Keratinocyte (primary cell): ENCODE data around the gene CD7. TPM values are rescaled to one million over a fixed set of nuclear protein-coding genes. Genes with fewer than 3 reads are reported as not detected.

ENCODE experiments used
- DNase-seq: peaks from one replicate; pipeline ENCODE4 v3.0.0-alpha.2; 2011; ENCODE audit warnings: low read depth, missing footprints, low spot score
- FAIRE-seq: peaks from 2 replicates; lab custom pipeline; 2011; peaks lifted over from hg19 to GRCh38; lab: Jason Lieb, UNC
- H2AFZ ChIP-seq: 2 replicates; pipeline ENCODE4 v1.6.0; 2012; ENCODE audit warnings: low read length, control low read depth, inconsistent platforms; ENCODE audit not compliant: control insufficient read depth
- H3K27ac ChIP-seq: 2 replicates; pipeline ENCODE4 v1.5.1; 2011; ENCODE audit warnings: low read length; ENCODE audit not compliant: control insufficient read depth, insufficient read depth
- H3K27me3 ChIP-seq: 3 replicates; pipeline ENCODE4 v1.6.0; 2011; ENCODE audit warnings: low read length; ENCODE audit not compliant: control insufficient read depth, insufficient read depth; ENCODE audit errors: extremely low read depth
- H3K36me3 ChIP-seq, 2 experiments: 2 replicates in 1 of 2; 3 replicates in 1 of 2; pipeline ENCODE4 v1.5.1; 2011; ENCODE audit warnings: low read length in 2 of 2, mild to moderate bottlenecking in 1 of 2; ENCODE audit not compliant: control insufficient read depth in 2 of 2, insufficient read depth in 2 of 2; ENCODE audit errors: extremely low read depth in 1 of 2
- H3K4me1 ChIP-seq: 3 replicates; pipeline ENCODE4 v1.5.1; 2011; ENCODE audit warnings: low read length; ENCODE audit not compliant: control insufficient read depth, insufficient read depth; ENCODE audit errors: extremely low read depth
- H3K4me2 ChIP-seq: 3 replicates; pipeline ENCODE4 v1.6.0; 2011; ENCODE audit warnings: low read depth, low read length; ENCODE audit not compliant: control insufficient read depth, insufficient read depth; ENCODE audit errors: extremely low read depth
- H3K4me3 ChIP-seq, 3 experiments: fragments of 200-600 bp in 1 of 3; sonication (generic) in 1 of 3; 2 replicates in 2 of 3; 3 replicates in 1 of 3; pipeline ENCODE4 v1.5.1; 2011 to 2016; ENCODE audit warnings: low read length in 3 of 3, mild to moderate bottlenecking in 3 of 3, control low read depth in 2 of 3, inconsistent platforms in 1 of 3, low read depth in 1 of 3, mixed read lengths in 1 of 3, mixed run types in 1 of 3, moderate library complexity in 1 of 3; ENCODE audit not compliant: control insufficient read depth in 2 of 3, insufficient read depth in 2 of 3; ENCODE audit errors: extremely low read depth in 1 of 3
- H3K79me2 ChIP-seq: 2 replicates; pipeline ENCODE4 v1.6.0; 2012; ENCODE audit warnings: low read length; ENCODE audit not compliant: control insufficient read depth, insufficient read depth
- H3K9ac ChIP-seq: 3 replicates; pipeline ENCODE4 v1.6.0; 2011; ENCODE audit warnings: low read length; ENCODE audit not compliant: control insufficient read depth, insufficient read depth; ENCODE audit errors: extremely low read depth
- H3K9me1 ChIP-seq: 3 replicates; pipeline ENCODE4 v1.6.0; 2011; ENCODE audit warnings: low read length; ENCODE audit not compliant: control insufficient read depth, insufficient read depth; ENCODE audit errors: extremely low read depth
- H3K9me3 ChIP-seq: 2 replicates; pipeline ENCODE4 v1.5.1; 2012; ENCODE audit warnings: low read depth, low read length; ENCODE audit not compliant: control insufficient read depth
- H4K20me1 ChIP-seq: 3 replicates; pipeline ENCODE4 v1.6.0; 2011; ENCODE audit warnings: low read length; ENCODE audit not compliant: control insufficient read depth, insufficient read depth; ENCODE audit errors: extremely low read depth
- CTCF ChIP-seq, 3 experiments: IDR thresholded peaks in 1 of 3; conservative IDR thresholded peaks in 1 of 3; optimal IDR thresholded peaks in 1 of 3; 2 replicates in 2 of 3; 3 replicates in 1 of 3; pipeline versions ENCODE3 to v1.5.1; 2011; ENCODE audit warnings: low read length in 3 of 3, mild to moderate bottlenecking in 3 of 3, moderate library complexity in 2 of 3, control low read depth in 1 of 3, inconsistent platforms in 1 of 3; ENCODE audit not compliant: insufficient read depth in 2 of 3; ENCODE audit errors: extremely low read depth in 1 of 3
- EZH2 ChIP-seq: IDR thresholded peaks from one replicate; pipeline ENCODE4 v1.6.1; 2012; ENCODE audit warnings: inconsistent platforms, mild to moderate bottlenecking, low read length, moderate library complexity
- dilution Hi-C: fragments of 300-500 bp; cut with MboI; formaldehyde crosslinking; loops from one replicate; pipeline ENCODE4 v1.7.0; 2020; ENCODE audit warnings: low sequenced_read_pairs; ENCODE audit not compliant: extremely low pct_ligation_motif_present
- polyA plus RNA-seq, 5 experiments: library from polyadenylated mRNA; depleted of rRNA in 3 of 5; stranded (reverse) in 3 of 5; stranded (forward) in 1 of 5; unstranded in 1 of 5; fragments of >200 nt; gene quantifications; 1 replicate in 1 of 5; 2 replicates in 3 of 5; 3 replicates in 1 of 5; pipeline versions ENCODE4 v1.2.1 to v1.2.3, GENCODE V29; 2011 to 2012; ENCODE audit warnings: missing spikeins in 2 of 5, low read depth in 1 of 5, low replicate concordance in 1 of 5

The CD7 gene
- polyA plus RNA-seq, 1 donor (not counting 4 experiments of a cell fraction or from before 2014, with no cell fraction given), result not detected

- no peaks in the 10 kb centered on the region for H3K36me3 ChIP-seq
- H2AFZ ChIP-seq, result no peak overlapping the region
- H3K27ac ChIP-seq, result no peak overlapping the region
- H4K20me1 ChIP-seq, result peaks cover 3% of the 10 kb centered on the region
- dilution Hi-C loops, result no loop called here
- H3K4me2 ChIP-seq, result no peak overlapping the region
- TF ChIP-seq CTCF (optimal IDR thresholded peaks at IDR 0.05 in 1 of 3, IDR thresholded peaks at IDR 0.05 in 1 of 3, conservative IDR thresholded peaks at IDR 0.05 in 1 of 3; ENCODE audit: extremely low read depth in 1 of 3, insufficient read depth in 2 of 3, low read length in 3 of 3), result no peak
- no peak for TF ChIP-seq EZH2
- no peaks in the 10 kb centered on the region for H3K79me2 ChIP-seq
- H3K9me3 ChIP-seq, result no peaks in the 10 kb centered on the region
- no peak overlapping the region for H3K9ac ChIP-seq
- H3K27me3 ChIP-seq, result peaks cover 35% of the 10 kb centered on the region
- peaks cover 41% of the 10 kb centered on the region for H3K4me1 ChIP-seq
- no peak overlapping the region for H3K4me3 ChIP-seq
- DNase-seq (no peak), FAIRE-seq (no peak)
- H3K9me1 ChIP-seq, result no peaks in the 10 kb centered on the region
Observed at GRCh38 chr17:82330322-82331239, 13.2 kb upstream of the CD7 start.

- no peak overlapping the region for H2AFZ ChIP-seq
- H3K9ac ChIP-seq, result no peak overlapping the region
- no peak overlapping the region for H3K27ac ChIP-seq
- H4K20me1 ChIP-seq, result peaks cover 3% of the 10 kb centered on the region
- H3K27me3 ChIP-seq, result peaks cover 35% of the 10 kb centered on the region
- no peaks in the 10 kb centered on the region for H3K9me3 ChIP-seq
- peaks cover under 1% of the 10 kb centered on the region for H3K9me1 ChIP-seq
- DNase-seq (no peak), FAIRE-seq (no peak)
- H3K4me1 ChIP-seq, result peaks cover 40% of the 10 kb centered on the region
- dilution Hi-C loops, result no loop called here
- H3K79me2 ChIP-seq, result no peaks in the 10 kb centered on the region
- no peak overlapping the region for H3K4me2 ChIP-seq
- no peaks in the 10 kb centered on the region for H3K36me3 ChIP-seq
- no peak for TF ChIP-seq EZH2
- TF ChIP-seq CTCF (optimal IDR thresholded peaks at IDR 0.05 in 1 of 3, IDR thresholded peaks at IDR 0.05 in 1 of 3, conservative IDR thresholded peaks at IDR 0.05 in 1 of 3; ENCODE audit: extremely low read depth in 1 of 3, insufficient read depth in 2 of 3, low read length in 3 of 3), result no peak
- H3K4me3 ChIP-seq, result no peak overlapping the region
Observed at GRCh38 chr17:82329683-82330321, 12.4 kb upstream of the CD7 start.
